Body of pancreas (tissue), 4 donors: ENCODE measurements around the gene KCNE4. TPM values are rescaled to one million over a fixed set of nuclear protein-coding genes. Genes with fewer than 3 reads are reported as not detected.

Source experiments
- ATAC-seq: fragments of 150-250 bp; one replicate; pipeline ENCODE4 v1.9.1; 2016
- DNase-seq, 4 donors: peaks; one replicate each; pipeline ENCODE4 v3.0.0-alpha.2; 2019
- H3K27ac ChIP-seq, 4 donors: fragments of 200-600 bp; sonication (generic); 1 replicate in 3 of 4; 2 replicates in 1 of 4; pipeline versions ENCODE4 v1.5.1 to v1.6.1; 2016 to 2019; ENCODE audit warnings: mild to moderate bottlenecking in 1 of 4, mixed read lengths in 1 of 4, moderate library complexity in 1 of 4
- H3K27me3 ChIP-seq, 2 donors: fragments of 200-600 bp; sonication (generic); one replicate each; pipeline ENCODE4 v1.6.0; 2016; ENCODE audit warnings: mild to moderate bottlenecking in 1 of 2
- H3K36me3 ChIP-seq, 2 donors: fragments of 200-600 bp; sonication (generic); replicated peaks in 1 of 2; 2 replicates each; pipeline ENCODE4 v1.5.1; 2016; ENCODE audit warnings: low read depth in 2 of 2; ENCODE audit not compliant: insufficient read depth in 1 of 2
- H3K4me1 ChIP-seq: fragments of 200-600 bp; sonication (generic); one replicate; pipeline ENCODE4 v1.6.0; 2016
- H3K4me3 ChIP-seq, 2 donors: fragments of 200-600 bp; sonication (generic); 1 replicate in 1 of 2; 2 replicates in 1 of 2; pipeline ENCODE4 v1.5.1; 2016 to 2019
- H3K9me3 ChIP-seq, 3 donors: fragments of 200-600 bp; sonication (generic); 1 replicate in 2 of 3; 2 replicates in 1 of 3; pipeline ENCODE4 v1.5.1; 2016
- POLR2A ChIP-seq, 3 donors: fragments of 450-650 bp; IDR thresholded peaks; one replicate each; pipeline ENCODE4 v1.6.1; 2016; ENCODE audit warnings: antibody characterized with exemption in 3 of 3, mild to moderate bottlenecking in 2 of 3
- WGBS, 2 donors: methylation state at CpG; one replicate each; pipeline ENCODE4 v1.1.5; 2017; 5-methylcytosine and 5-hydroxymethylcytosine counted together
- intact Hi-C: fragments of 100-400 bp; cut with DNase I; formaldehyde crosslinking; loops from one replicate; pipeline ENCODE4 v1.15.1; 2023
- total RNA-seq, 2 donors: library from RNA; depleted of rRNA; stranded (reverse); fragments of >200 nt; gene quantifications; one replicate each; pipeline ENCODE4 v1.1.0, GENCODE V29; 2016
- TF ChIP-seq, protein P1 (sequence below), 7 experiments: fragments of 450-650 bp in 4 of 7; fragments of 200-600 bp in 3 of 7; sonication (generic) in 3 of 7; IDR thresholded peaks; one replicate each; pipeline ENCODE4 v1.5.1; 2016 to 2019; ENCODE audit warnings: antibody characterized with exemption in 7 of 7

The KCNE4 gene, protein sequence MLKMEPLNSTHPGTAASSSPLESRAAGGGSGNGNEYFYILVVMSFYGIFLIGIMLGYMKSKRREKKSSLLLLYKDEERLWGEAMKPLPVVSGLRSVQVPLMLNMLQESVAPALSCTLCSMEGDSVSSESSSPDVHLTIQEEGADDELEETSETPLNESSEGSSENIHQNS
- total RNA-seq: 1 to 10 TPM; 3.9 to 4.6 TPM

DNA sequence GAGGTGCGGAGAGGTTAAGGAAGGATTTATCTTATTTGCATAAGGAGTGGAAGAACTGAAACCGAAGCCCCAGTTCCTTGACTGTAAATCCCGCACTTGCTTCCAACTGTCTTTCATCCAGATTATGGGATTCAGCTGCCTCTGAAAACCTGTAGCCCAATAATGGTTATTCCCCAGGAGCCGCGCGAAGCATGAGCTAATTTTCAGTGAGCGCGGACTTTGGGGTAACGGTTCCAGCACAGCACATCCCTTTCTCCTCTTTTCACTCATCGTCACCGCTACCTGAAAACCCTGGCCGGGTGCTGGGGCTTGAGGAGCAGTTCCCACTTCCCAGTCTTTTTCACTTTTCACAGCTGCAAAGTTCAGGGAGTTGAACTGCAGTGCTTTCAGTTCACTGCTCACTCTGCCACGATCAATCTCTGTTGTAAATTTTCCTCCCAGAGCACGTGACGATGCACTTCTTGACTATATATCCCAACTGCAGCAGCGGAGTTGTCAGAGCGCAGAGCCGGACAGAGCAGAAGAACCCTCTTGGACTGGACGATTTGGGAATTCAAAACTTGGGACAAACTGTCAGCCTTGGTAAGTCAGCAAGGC, at the start of gene KCNE4:
Gene KCNE4, plus strand, starts transcription at position 498 of the 597 bp plus-strand sequence. CDS start 641 bp downstream, outside the sequence.
- peak within 1 kb of the TSS in 1 of 2 donors; percentile 34 for H3K4me3 ChIP-seq
- H3K9me3 ChIP-seq: no peaks in the 10 kb centered on the region
- intact Hi-C loops: no loop called here
- H3K4me1 ChIP-seq: peaks cover 27% of the 10 kb centered on the region
- H3K27me3 ChIP-seq: no peaks in the 10 kb centered on the region
- WGBS, 2 donors: 14 to 19% methylated on average over 19 of the region's 19 CpGs
- TF ChIP-seq POLR2A (IDR thresholded peaks at IDR 0.05): peak; percentile 51 to 93 (median 78)
- TF ChIP-seq, protein P1, sequence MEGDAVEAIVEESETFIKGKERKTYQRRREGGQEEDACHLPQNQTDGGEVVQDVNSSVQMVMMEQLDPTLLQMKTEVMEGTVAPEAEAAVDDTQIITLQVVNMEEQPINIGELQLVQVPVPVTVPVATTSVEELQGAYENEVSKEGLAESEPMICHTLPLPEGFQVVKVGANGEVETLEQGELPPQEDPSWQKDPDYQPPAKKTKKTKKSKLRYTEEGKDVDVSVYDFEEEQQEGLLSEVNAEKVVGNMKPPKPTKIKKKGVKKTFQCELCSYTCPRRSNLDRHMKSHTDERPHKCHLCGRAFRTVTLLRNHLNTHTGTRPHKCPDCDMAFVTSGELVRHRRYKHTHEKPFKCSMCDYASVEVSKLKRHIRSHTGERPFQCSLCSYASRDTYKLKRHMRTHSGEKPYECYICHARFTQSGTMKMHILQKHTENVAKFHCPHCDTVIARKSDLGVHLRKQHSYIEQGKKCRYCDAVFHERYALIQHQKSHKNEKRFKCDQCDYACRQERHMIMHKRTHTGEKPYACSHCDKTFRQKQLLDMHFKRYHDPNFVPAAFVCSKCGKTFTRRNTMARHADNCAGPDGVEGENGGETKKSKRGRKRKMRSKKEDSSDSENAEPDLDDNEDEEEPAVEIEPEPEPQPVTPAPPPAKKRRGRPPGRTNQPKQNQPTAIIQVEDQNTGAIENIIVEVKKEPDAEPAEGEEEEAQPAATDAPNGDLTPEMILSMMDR (IDR thresholded peaks at IDR 0.05): no peak
- no peaks in the 10 kb centered on the region for H3K36me3 ChIP-seq
- DNase-seq (peak in 3 of 4 donors; percentile 43 to 63 (median 60)), ATAC-seq (peak; percentile 53)
- H3K27ac ChIP-seq: peak within 1 kb of the TSS; percentile 15 to 81 (median 62)

DNA sequence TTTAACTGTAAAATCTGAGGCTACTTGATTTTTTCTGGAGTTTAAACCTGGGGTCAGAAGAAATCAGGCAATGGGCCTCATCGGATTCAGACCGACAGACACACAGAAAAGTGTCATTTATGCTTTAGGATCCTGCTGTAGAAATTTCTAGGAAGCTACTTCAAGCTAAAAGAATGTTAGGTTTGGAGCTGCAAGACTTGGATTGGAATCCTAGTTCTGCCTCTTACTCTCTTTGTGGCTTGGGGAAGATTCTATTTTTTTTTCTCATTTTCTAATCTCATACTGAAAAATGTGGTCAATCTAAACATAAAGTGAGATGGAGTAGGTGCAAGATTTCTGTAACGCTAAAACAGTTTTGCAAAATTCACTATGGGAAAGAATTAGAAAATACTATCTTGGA, 48.8 kb upstream of the KCNE4 start:
- no peaks in the 10 kb centered on the region for H3K4me1 ChIP-seq
- ATAC-seq: no peak
- WGBS, 2 donors: 85 to 96% methylated on average over 3 of the region's 3 CpGs
- intact Hi-C loops: no loop called here
- no peaks in the 10 kb centered on the region for H3K9me3 ChIP-seq
- H3K27me3 ChIP-seq: no peaks in the 10 kb centered on the region
- TF ChIP-seq, protein P1 (IDR thresholded peaks at IDR 0.05): no peak
- no peak for TF ChIP-seq POLR2A (IDR thresholded peaks at IDR 0.05)
- DNase-seq: no peak
- H3K4me3 ChIP-seq: no peak overlapping the region
- H3K36me3 ChIP-seq: no peaks in the 10 kb centered on the region
- no peak overlapping the region for H3K27ac ChIP-seq

DNA sequence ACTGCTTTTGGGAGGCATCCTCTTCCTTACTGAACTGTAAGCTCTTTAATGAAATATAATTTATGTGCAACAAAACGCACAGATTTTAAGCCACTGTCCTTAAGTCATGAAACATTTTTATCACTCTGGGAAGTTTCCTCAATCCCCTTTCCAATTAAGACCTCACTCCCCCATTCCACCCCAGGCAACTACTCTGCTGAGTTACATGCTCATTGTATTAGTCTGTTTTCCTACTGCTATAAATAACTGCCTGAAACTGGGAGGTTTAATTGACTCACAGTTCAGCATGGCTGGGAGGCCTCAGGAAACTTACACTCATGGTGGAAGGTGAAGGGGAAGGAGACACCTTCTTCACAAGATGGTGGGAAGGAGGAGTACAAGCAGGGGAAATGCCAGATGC, 46.5 kb upstream of the KCNE4 start:
- no peak for DNase-seq

DNA sequence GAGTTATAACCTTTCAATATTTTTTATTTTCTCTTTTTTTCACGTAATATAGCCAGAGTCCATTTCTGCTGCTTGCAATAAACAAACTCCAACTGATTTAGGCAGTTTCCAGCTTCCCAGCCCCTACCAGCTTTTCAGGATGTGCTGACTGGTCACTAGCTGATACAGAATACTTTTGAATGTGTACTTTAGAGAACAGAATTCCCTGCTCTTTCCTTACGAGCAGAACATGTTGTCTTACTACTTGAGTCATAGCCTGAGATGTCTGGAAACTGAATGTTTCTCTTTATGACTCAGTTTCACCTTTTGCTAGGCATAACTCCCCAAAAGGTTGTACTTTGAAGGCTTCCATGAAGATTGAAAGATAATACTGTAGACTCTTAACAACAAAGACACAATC, 44.5 kb upstream of the KCNE4 start:
- H3K4me1 ChIP-seq: no peaks in the 10 kb centered on the region
- H3K4me3 ChIP-seq: no peak overlapping the region
- H3K36me3 ChIP-seq: no peaks in the 10 kb centered on the region
- DNase-seq (no peak), ATAC-seq (no peak)
- H3K27ac ChIP-seq: no peak overlapping the region
- no peaks in the 10 kb centered on the region for H3K9me3 ChIP-seq
- TF ChIP-seq, protein P1 (IDR thresholded peaks at IDR 0.05): no peak
- TF ChIP-seq POLR2A (IDR thresholded peaks at IDR 0.05): no peak
- whole genome bisulfite sequencing, 2 donors: 65 to 70% methylated on average over 2 of the region's 2 CpGs
- intact Hi-C loops: no loop called here
- H3K27me3 ChIP-seq: no peaks in the 10 kb centered on the region

More for the DNA sequence above, 46.5 kb upstream of the KCNE4 start:
- no peaks in the 10 kb centered on the region for H3K36me3 ChIP-seq
- no peak for ATAC-seq
- H3K4me3 ChIP-seq: no peak overlapping the region
- TF ChIP-seq, protein P1 (IDR thresholded peaks at IDR 0.05): no peak
- no peak for TF ChIP-seq POLR2A (IDR thresholded peaks at IDR 0.05)
- no peaks in the 10 kb centered on the region for H3K27me3 ChIP-seq
- intact Hi-C loops: no loop called here
- H3K27ac ChIP-seq: no peak overlapping the region
- WGBS, 2 donors: 93 to 96% methylated on average over 1 of the region's 1 CpG
- no peaks in the 10 kb centered on the region for H3K4me1 ChIP-seq
- H3K9me3 ChIP-seq: no peaks in the 10 kb centered on the region

DNA sequence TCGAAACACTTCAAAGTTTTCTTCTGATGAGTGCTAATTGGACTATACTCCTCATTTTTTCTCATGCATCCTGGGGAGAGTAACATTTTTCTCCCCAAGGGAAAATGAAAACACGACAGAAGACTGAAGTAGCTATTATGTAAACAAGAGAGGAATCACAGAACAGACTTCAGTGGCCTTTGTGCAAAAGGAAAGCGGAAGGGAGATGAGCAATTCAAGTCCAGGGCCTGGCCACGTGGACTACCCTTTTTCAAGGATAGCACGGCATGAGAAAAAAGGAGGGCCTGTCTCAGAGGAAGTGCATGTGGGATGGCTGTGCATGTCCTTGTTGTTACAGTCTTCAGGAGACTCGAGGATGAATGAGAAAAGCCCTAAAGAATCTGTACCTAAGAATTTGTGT, 43.8 kb upstream of the KCNE4 start:
- ATAC-seq (no peak), DNase-seq (no peak)
- no peaks in the 10 kb centered on the region for H3K9me3 ChIP-seq
- WGBS, 2 donors: 58 to 59% methylated on average over 6 of the region's 6 CpGs
- H3K27me3 ChIP-seq: no peaks in the 10 kb centered on the region
- intact Hi-C loops: no loop called here
- no peak for TF ChIP-seq POLR2A (IDR thresholded peaks at IDR 0.05)
- TF ChIP-seq, protein P1 (IDR thresholded peaks at IDR 0.05): no peak
- H3K27ac ChIP-seq: no peak overlapping the region
- H3K4me3 ChIP-seq: no peak overlapping the region
- no peaks in the 10 kb centered on the region for H3K4me1 ChIP-seq
- no peaks in the 10 kb centered on the region for H3K36me3 ChIP-seq
